Measurements from ENCODE around the gene GPR160.
"Not testable (repeated sequence)": the region's sequence is repeated elsewhere in the genome, so short reads cannot be mapped to it uniquely, and the experiment has no call there.

Gene GPR160

DNA sequence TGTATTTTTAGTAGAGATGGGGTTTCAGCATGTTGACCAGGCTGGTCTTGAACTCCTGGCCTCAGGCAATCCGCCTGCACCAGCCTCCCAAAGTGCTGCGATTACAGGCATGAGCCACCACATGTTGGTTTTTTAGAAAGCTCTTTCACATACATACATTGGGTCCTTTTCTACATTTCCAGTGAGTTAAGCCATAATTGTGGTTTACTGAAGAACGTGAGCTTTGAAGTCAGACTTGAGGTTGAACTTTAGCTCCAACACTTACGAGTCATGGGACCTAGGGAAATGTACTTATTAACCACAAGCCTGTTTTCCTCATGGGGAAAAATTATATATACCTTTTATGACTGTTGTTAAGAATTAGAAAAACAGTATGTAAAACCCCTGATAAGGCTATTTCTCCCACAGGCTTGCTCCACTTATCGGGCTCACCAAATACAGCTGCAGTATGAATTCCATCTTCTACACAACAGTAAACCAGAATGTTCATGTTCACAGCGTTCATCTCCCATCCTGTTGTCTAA is 39.0 kb downstream of the GPR160 start:
- DNase-seq = no peak

DNA sequence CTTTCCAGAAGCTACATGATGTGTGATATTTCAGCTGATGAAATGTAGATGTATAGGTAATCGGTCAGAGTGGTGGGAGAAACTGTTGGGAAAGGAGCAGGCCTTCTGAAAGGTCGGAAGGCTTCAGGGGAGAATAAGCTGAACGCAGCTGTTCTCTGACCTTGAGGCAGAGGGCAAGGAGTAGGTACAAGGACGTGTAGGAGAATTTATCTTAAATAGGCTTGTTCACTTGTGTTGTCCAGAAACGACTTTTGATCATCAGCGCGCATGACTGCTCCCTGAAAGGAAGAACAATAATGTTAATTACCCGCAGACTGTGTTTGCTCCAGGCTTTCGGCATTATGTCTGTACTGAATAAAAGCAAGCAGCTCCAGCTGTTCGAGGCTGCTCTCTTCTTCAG is 39.6 kb downstream of the GPR160 start:
- DNase-seq = no peak

DNA sequence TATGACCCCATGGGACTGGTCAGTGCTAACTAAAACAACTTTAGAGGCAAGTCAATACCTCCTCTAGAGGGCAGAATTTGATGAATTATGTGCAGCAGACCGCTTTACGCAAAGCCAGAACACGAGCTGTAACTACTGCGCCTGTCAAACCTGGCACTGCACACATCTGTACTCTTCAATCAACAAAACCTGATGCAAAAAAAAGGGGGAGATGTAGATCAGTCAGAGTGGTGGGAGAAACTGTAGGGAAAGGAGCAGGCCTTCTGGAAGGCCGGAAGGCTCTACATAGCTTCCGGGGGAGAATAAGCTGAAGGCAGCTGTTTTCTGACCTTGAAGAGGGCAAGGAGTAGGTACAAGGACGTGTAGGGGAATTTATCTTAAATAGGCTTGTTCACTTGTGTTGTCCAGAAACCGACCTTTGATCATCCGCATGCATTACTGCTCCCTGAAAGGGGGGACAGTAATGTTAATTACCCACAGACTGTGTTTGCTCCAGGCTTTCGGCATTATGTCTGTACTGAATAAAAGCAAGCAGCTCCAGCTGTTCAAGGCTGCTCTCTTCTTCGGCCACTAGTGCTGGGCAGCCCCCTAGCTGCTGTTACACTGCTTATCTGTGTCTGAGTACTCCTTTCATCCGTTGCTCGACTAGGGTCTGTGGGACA is 41.0 kb downstream of the GPR160 start:
- no peak for DNase-seq

DNA sequence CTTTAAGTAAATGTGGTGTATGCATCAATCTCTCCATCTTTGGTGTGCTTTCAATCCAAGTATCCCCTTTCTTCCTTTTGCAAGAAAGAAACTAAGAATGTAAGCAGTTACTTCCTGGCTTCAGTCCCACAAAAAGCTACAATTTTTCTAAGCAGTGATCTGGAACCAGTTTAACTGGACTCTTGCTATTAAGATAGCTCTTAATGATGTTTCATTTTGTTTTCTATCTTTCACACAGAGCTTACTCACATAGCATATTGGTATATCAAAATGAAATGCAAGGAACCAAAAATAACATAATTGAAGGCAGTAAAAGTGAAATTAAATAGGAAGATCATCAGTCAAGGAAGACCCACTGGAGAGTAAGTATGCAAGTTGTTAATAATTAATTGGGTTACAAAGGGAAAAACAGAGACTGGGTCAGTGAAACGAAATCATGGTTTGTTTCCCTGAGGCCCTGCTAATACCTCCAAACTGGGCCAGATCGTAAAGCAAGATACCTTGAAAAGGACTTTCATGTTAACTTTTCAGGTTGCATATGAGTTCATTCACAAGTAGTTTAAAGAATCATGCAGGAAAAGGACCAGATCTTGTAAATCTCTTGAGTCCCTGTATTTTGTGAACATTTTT is 41.9 kb downstream of the GPR160 start:
- DNase-seq = no peak

DNA sequence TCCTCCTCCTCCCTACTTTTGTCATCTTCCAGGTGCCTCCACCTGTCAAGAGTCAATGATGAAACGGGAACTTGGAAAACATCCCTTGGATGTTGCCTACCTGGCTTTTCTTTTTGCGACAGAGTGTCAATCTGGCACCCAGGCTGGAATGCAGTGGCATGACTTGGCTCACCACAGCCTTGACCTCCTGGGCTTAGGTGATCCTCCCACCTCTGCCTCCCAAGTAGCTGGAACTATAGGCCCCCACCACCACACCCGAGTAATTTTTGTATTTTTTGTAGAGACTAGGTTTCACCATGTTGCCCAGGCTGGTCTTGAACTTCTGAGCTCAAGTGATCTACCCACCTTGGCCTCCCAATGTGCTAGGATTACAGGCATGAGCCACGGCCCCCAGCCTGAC is 42.8 kb downstream of the GPR160 start:
- DNase-seq = no peak

DNA sequence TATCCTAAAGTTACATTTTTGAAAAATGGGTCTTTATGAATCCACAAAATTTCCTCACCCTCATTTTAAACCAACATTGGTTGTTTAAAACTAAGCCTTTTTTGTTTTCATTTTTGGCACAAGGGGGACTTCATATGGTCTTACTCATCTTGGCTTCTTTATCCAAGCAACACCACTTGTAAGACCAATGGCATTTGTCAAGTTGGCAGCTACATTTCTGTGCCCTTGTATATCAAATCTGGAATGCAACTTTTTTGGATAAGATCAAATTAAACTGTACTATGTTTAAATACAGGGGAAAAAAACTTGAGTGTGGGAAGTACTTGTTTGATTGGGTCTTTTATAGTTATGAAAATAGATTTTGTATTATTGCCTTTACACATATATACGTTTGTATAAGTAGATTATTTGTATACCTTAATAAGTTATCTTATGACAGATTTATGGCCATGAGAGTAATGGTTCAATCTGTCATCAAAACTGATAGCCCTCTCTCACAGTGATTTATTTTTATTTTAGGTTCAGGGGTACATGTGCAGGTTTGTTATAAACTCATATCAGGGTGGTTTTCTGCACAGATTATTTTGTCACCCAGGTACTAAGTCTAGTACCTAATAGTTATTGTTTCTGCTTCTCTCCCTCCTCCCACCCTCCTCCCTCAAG is 43.4 kb downstream of the GPR160 start:
- DNase-seq = no peak

DNA sequence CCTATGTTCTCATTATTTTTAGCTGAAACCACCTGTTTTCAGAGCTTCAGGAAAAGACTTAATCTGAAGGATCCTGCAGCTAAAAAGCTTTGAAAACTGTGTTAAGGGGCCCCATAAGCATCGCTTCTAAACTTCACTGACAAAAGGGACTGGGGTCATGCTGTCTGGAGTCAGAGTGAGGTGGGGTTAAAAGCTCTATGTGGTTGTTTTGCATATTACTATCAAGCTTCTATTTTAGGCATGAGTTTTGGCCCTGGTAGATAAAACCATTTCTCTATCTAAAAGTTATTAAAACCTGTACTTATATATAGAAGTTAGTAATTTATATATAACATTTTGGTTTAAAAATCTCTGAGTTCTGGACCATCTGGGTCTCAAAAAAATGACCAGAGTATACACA is 45.5 kb downstream of the GPR160 start:
- DNase-seq = no peak

DNA sequence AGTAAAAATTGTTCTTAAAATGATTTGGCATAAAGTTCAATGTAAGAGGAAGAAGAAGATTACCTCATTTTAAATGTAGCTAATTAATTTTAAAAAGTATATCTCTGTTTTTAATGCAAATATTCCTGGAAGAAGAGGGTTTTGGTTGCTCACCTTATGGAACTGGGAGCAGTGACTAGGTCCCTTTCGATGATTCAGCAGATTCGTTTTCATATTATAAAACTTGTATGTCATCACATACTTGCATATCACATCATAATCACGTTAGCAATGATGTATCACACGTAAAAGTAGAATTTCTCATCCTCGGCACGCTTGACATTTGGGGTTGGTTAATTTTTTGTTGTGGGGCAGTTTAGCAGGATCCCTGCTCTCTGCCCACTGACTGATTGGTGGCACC is 47.6 kb downstream of the GPR160 start:
- DNase-seq = no peak

DNA sequence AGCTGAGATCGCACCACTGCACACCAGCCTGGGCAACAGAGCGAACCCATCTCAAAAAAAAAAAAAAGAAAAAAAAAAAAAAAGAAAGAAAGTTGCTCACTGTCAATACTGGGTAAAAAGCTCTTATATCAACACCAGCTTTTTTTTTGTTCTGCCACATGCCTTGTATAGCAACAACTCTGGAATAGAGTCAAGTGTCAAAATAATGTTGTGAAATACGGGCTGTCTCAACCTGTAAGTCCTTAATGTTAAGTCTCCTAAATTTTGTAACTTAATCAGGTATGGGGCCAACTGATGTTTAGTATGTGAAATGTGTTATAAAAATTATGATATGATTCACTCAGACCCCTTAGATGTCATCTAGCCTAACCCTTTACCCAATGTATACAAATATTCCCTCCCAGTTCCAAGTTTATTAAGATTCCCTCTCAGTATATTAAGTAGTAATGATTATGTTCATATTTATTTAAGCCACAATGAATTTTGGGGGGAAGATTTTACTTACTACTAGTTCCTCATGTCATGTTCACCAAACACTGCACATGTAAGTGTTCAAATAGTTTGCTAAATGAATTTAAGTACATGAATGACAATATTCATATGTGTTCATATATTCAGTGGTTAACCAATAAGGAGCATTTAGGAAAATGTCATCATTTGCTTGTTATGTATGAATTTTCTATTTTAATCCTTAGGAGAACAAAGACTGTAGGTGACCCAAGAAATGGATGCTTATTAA is 52.2 kb downstream of the GPR160 start:
- no peak for DNase-seq

DNA sequence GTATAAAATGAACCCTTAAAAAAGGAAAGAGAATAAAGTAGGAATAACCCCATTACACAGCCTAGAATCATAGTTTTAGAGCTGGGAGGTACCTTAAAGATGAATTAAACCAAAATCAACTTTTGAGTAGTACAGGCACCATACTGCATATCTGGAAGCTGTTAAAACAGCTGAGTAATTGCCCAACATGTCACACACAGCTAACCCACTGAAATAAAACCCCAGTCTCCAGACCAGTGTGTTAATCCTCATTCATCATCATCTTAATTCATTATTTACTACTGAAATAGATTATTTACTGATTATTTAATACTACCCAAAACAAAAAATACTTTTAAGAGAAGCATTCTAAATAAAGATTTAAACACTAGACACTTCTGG is 52.8 kb downstream of the GPR160 start:
- no peak for DNase-seq

DNA sequence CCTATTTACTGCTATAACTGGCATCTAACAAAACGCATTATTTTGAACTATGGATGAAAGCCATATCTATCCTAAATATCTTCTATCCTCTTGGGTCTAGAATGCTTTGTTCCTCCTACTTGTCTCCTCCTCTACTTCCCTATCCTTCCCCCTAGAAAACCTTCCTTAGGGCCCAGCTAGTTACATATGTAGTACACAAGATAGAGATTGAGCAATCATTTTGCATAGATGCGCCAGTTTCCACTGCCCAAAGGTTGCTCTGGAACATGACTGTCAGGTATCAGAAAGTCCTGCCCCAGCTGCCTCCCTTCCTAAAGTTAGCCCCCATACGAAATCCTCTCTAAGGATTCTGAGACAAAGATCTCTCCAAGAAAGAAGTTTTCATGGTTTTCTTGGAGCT is 55.1 kb downstream of the GPR160 start:
- no peak for DNase-seq

DNA sequence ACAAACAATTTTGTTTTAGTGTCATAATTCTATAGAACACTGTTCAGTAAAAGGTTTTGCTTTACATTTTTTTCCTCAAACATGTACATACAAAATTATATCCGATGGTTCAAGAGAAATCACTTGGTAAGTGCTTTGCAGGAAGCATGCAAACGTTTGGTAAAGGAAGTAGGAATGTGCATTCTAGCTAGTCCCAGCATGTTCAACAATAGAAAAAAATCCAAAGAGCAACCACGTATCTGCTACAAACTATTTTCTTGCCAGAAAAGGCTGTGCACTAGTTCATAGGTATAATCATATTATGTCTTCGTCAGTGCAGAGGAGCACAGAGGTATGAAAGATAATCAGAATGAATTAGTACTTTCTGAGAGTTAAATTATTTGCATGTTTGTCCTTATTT is 58.0 kb downstream of the GPR160 start:
- DNase-seq = no peak

DNA sequence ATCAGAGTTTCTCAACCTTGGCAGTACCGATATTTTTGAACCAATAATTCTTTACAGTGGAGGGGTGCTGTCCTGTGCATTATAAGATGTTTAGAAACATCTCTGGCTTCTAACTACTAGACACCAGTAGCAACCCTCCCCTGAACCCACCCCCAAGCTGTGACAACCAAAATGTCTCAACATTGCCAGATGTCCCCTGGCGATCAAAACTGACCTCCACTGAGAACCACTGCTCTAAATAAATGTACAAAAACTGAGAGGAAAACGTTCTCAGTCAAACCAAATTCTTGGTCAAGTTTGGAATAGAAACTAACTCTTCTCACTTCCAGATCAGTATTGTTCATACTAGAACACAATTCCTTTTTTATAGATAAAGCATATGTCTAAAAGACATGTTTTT is 58.5 kb downstream of the GPR160 start:
- DNase-seq = no peak

DNA sequence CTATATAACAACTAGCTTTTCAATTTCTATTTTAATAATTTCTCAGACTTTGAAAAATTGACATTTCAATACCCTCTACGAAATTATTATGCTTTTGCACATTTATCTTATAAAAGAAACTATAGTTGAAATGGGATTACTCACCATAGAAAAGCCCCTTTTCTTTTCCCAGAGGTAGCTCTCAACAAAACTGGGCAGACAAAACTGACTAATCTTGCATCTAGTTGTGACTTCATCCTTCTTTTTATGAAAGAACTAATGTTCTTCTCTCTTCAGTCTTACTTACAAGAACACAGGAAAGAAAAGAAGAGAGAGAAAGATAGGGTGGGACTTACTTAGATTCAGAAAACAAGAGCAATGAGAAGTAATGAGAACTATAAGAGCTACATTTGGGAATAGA is 61.0 kb downstream of the GPR160 start:
- DNase-seq = no peak

DNA sequence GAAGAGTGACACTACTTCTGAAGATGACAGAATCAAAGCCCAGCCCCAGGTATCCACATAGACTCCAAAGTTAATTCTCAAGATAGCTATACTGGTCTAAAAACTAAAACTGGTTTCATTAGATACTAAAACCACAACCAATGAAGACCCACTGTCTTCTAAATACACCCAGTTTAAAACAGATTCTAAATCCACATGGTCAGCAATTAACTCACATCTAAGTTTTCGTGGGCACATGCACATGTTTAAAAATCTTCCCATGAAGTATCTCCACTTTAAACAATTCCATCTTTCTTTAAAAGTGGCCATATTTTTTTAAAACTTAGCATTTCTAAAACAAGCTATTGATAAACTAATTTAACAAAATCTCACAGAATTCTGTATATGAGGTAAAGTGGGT is 63.1 kb downstream of the GPR160 start:
- DNase-seq = no peak

DNA sequence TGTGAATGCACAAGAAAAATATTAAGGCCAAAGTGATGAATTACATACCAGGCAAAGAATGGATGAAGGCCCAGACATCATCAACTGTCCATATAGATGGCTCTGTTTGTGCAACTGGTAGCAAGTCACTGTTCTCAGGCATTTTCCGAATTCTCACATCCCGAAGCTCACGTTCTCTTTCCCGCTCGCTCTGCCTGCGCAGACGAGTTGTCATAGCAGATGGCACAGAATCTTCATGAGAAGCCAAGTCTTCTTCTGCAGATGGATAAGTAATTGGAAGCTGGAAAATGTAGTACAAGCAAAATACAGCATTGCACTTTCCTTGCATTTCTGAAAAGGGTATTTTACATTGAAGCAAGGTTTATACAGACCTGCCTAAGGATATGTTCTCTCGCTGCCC is 64.6 kb downstream of the GPR160 start:
- DNase-seq = no peak

DNA sequence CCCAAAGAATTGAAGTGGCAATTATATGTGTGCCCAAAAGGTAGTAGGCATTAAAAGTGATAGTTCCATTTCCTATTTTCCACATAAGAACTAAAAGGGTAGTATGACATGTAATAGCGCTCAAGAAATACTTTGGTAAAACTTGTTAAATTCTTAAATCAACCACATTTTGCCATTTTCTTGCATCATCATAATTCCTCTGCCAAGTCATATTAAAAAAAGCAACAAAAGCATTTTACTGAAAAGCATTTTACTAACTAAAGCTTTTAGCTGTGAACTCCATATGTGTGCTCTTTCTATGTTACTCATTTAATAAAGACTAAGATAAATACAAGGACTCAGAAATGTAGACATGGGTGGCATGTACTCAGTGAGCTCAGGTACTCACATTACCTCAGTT is 70.1 kb downstream of the GPR160 start:
- DNase-seq = no peak

DNA sequence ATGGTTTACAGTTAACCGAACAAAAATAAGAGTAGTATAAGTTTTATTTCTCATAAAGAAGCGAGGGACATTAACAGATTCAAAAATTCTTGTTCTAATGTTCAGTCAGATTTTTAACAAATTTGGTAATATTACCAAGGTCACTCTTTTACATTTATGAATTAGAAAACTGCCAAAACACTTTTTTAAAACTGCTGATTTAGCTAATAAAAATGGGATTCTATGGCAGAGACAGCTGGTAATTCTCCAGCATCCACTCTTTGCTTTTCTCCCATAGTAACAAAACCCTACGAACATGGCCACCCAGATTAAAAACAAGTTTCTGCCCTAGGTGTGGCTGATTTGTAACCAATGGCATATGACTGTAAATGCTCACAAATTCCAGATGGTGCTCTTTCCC is 71.2 kb downstream of the GPR160 start:
- DNase-seq = no peak

DNA sequence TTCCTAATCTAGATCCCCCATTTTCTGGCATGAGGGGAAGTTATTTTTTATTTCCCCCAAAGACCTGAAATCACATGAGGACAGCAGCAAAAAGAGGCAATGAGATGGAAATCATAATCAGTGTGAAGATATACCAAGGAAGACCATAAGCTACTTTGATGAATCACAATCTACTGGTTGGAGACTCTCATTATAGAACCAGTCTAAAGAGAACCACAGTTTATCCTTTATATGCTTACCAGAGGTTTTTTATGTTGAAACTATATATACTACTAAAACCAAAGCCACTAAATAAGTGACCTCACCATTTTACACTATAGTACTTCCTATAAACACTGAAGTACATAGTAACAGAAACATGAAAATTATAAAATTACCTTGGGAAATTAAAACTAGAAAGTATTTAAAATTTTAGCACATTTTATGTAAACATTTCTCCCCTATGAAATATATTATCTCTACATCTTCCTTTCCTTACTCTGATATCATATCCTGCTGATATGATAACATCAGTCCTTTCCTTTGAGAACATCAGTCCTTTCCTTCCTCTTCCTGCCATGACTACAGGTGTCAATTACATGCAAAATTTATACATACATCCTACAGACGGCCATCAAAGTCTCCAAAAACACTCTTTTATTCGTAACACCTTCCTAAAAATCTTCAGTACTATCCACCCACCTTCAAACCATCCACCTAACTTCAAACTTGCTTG is 71.9 kb downstream of the GPR160 start:
- DNase-seq = no peak

DNA sequence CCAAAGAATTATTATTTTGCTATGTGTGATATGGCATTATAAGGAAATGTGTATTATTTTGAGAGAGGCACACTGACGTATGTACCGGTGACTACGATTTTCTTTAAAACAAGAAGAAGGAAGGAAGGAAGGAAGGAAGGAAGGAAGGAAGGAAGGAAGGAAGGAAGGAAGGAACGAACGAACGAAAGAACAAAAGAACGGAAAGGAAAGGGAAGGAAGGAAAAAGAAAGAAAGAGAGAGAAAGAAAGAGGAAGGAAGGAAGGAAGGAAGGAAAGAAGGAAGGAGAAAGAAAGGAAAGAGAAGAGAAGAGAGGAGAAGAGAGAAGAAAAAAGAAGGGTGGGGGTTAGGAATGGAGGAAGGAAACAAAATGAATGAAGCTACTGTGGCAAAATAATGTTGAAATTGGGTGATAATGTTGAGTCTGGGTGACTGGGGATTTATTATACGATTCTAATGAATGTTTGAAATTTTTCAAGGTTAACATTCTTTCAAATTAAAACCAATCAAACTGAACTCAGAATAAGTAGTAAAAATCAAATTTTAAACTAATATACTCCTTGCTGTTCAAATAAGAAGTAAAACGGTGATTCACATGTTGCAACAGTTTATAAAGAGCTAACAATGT is 73.5 kb downstream of the GPR160 start:
- no peak for DNase-seq

DNA sequence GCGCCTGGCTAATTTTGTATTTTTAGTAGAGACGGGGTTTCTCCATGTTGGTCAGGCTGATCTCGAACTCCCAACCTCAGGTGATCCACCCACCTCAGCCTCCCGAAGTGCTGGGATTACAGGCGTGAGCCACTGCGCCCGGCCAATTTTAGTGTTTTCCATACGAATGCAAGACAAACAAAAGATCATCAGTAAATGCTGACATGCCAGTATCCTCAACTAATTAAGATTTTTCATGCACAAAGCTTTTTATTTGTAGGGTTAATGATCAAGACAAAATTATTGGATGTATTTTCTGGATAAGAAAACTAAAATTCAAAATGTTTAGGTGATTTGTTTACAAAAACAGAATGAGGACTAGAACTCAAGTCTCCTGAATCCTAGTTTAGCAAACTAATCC is 76.4 kb downstream of the GPR160 start:
- DNase-seq = not testable (repeated sequence)

DNA sequence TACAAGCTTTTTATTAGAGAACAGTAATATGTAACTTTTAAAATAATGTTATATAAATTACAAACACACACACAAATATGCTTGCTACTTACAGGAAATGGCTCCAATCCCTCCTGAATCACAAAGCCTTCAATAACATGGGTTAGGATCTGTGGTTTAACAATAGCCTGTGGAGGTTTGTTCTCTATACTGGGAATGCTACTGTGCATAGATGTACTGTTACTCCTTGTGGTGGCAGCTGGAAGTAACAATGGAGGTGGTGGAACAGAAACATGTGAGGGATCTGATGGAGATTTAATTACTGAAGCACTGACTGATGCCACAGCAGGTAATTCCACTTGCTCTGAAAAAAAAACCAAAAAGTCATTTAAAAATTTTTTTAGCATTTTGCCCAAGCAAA is 79.3 kb downstream of the GPR160 start:
- no peak for DNase-seq
